ENCODE results near the gene INO80B. TPM values are rescaled to one million over a fixed set of nuclear protein-coding genes. Genes with fewer than 3 reads are reported as not detected.
"Not testable (repeated sequence)": the region's sequence is repeated elsewhere in the genome, so short reads cannot be mapped to it uniquely, and the experiment has no call there.

INO80B gene
- polyA plus RNA-seq, 3 donors: 21.4 to 37.9 (median 33.6) TPM

- H3K27ac ChIP-seq (ENCODE audit: low read depth, low read length): no peak within 1 kb of the TSS
- WGBS, 3 donors: 7 to 14% (median 13%) methylated on average over 70 to 75 of the region's 75 CpGs
Measured at GRCh38 chr2:74441690-74442482, 13.0 kb upstream of the INO80B start, which contains the start of gene RTKN. TSS of gene RTKN (minus strand) at chr2:74441937. CDS start at chr2:74441816, 121 bp downstream.

GRCh38 chr2:74442483-74443297 lies 12.2 kb upstream of the INO80B start:
- not testable (repeated sequence) for H3K27ac ChIP-seq (ENCODE audit: low read depth, low read length)
- 72 to 93% (median 92%) methylated on average over 16 of the region's 16 CpGs for WGBS, 3 donors

DNA sequence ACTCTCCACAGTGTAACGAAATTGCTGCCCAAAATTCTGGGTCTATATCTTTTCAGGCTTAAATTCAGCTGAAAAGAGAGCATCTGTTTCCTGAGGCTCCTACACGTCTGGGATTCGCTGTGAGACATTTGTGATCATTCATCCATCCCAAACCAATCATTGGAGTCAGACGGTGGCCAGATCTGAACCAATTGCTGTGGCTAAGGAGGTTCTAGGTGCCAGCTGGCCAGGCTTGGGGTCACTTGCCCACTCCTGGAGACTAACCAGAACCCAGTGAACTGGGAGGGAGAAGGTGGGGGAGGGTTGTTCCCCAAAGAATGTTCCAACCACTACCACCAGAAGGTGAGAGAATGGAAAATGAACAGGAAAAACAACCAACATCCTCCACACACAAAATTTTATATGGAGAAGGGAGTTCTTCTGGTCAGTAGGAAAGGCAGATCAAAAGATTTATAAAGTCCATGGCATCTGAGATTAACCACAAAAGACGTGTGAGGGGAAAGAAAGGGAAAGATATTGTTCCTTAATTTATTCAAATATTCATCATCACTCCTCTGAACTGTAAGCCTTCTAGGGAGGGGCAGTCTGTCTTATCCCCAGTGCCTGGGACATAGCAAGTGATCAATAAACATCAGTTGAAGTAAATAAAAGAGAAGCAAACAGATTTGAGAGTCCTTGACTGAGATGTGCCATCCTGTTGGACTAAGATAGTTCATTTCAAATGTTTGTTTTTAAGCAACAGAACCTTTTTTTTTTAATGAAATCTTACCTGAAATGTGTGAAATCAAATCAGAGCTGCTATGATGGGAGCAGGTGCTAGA lies 10.2 kb upstream of the INO80B start:
- 21 to 33% (median 22%) methylated on average over 5 of the region's 5 CpGs for WGBS, 3 donors
- H3K27ac ChIP-seq (ENCODE audit: low read depth, low read length): no peak overlapping the region

DNA sequence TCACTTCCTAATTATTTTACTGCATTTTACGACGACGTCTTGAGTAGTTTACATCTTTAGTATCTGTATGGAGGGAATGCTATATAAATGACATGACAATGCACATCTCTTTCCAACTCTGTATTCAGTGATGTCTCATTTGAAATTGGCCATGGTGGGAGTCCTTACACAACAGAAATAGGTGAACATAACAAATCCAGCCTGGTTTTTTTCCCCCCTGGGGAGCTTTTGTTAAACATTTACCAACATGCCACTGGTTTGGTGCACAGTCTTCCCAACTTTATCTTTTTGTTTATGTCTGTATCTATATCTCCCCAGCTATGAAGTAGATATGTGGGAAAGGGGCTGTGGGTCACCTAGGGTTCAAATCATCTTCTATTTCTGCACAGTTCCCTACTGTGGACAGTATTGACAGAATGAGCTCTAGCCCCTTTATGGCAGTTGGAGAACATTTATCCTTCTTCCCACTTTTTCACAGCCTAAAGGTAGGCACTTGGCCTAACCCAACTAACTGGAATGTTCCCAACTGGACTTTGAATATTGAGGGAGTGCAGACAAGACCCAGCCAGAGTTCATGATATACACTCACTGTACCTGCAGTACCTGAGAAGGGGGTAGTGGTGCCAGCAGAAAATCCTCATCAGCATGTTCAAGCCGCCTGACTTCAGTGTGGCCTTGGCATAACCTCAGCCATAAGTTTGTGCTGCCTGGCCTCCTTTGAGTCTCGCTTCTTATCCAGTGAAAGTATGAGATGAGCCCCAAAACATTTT lies 7.5 kb upstream of the INO80B start:
- no peak overlapping the region for H3K27ac ChIP-seq (ENCODE audit: low read depth, low read length)
- WGBS, 3 donors: 60 to 90% (median 87%) methylated on average over 5 of the region's 5 CpGs

DNA sequence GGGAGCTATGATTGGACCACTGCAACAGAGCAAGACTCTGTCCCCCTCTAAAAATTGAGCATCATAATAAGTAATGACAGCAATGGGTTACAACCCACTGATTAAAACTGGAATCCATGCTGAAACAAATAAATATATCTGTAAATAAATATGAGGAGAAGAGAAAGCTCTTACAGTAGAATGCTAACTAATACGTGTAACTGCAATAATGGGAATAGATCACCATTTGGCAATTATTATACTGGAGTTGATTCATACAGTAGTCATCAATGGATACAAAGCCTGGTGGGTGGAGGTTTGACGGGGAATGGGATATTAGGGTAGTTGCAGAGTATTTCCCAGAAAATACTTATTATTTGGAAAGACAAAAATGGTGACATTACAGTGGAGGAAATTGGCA lies 6.1 kb upstream of the INO80B start:
- 69 to 80% (median 77%) methylated on average over 2 of the region's 2 CpGs for WGBS, 3 donors
- no peak overlapping the region for H3K27ac ChIP-seq (ENCODE audit: low read depth, low read length)

- 82 to 84% (median 84%) methylated on average over 3 of the region's 3 CpGs for WGBS, 3 donors
- H3K27ac ChIP-seq (ENCODE audit: low read depth, low read length): no peak overlapping the region
Measured at GRCh38 chr2:74450570-74451190, 4.2 kb upstream of the INO80B start.

DNA sequence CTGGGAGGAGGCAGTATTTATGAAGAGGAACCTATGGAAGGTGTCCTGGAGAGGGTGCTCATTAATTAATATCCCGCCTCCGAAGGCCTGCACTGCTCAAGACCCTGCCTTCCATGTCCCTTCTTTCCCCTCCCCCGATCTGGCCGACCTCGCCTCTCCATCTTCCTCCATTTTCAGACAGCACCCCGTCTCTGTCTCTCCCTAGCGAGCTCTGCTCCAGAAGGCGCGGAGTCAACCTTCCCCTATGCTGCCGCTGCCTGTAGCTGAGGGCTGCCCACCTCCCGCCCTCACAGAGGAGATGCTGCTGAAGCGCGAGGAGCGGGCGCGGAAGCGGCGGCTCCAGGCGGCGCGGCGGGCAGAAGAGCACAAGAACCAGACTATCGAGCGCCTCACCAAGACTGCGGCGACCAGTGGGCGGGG lies 2.3 kb downstream of the INO80B start:
- no peak overlapping the region for H3K27ac ChIP-seq (ENCODE audit: low read depth, low read length)
- 2 to 3% (median 2%) methylated on average over 24 to 27 of the region's 27 CpGs for WGBS, 3 donors

GRCh38 chr2:74457549-74458131 lies 2.8 kb downstream of the INO80B start:
- peak overlapping the region; percentile 61 for H3K27ac ChIP-seq (ENCODE audit: low read depth, low read length)
- 0 to 1% (median 0%) methylated on average over 39 to 46 of the region's 46 CpGs for WGBS, 3 donors

- peak within 1 kb of the TSS; percentile 61 for H3K27ac ChIP-seq (ENCODE audit: low read depth, low read length)
- WGBS, 3 donors: 1% methylated on average over 29 to 38 of the region's 38 CpGs
Measured at GRCh38 chr2:74458132-74458937, 3.4 kb downstream of the INO80B start, which contains the start of gene WBP1. TSS of gene WBP1 (plus strand) at chr2:74458438. CDS start at chr2:74458603, 165 bp downstream.

GRCh38 chr2:74458938-74459363 lies 4.1 kb downstream of the INO80B start:
- H3K27ac ChIP-seq (ENCODE audit: low read depth, low read length): no peak overlapping the region
- 3 to 6% (median 3%) methylated on average over 10 of the region's 10 CpGs for WGBS, 3 donors

GRCh38 chr2:74459503-74460118 lies 4.7 kb downstream of the INO80B start:
- WGBS, 3 donors: 64 to 81% (median 78%) methylated on average over 13 of the region's 13 CpGs
- not testable (repeated sequence) for H3K27ac ChIP-seq (ENCODE audit: low read depth, low read length)

DNA sequence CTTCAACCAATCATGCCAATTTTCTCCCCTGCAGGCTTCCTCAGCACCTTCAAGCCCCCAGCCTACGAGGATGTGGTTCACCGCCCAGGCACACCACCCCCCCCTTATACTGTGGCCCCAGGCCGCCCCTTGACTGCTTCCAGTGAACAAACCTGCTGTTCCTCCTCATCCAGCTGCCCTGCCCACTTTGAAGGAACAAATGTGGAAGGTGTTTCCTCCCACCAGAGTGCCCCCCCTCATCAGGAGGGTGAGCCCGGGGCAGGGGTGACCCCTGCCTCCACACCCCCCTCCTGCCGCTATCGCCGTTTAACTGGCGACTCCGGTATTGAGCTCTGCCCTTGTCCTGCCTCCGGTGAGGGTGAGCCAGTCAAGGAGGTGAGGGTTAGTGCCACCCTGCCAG lies 5.3 kb downstream of the INO80B start:
- 71 to 81% (median 79%) methylated on average over 10 of the region's 10 CpGs for WGBS, 3 donors
- H3K27ac ChIP-seq (ENCODE audit: low read depth, low read length): not testable (repeated sequence)

- WGBS, 3 donors: 90 to 92% (median 92%) methylated on average over 27 of the region's 27 CpGs
Measured at GRCh38 chr2:74461187-74462053, 6.5 kb downstream of the INO80B start.

DNA sequence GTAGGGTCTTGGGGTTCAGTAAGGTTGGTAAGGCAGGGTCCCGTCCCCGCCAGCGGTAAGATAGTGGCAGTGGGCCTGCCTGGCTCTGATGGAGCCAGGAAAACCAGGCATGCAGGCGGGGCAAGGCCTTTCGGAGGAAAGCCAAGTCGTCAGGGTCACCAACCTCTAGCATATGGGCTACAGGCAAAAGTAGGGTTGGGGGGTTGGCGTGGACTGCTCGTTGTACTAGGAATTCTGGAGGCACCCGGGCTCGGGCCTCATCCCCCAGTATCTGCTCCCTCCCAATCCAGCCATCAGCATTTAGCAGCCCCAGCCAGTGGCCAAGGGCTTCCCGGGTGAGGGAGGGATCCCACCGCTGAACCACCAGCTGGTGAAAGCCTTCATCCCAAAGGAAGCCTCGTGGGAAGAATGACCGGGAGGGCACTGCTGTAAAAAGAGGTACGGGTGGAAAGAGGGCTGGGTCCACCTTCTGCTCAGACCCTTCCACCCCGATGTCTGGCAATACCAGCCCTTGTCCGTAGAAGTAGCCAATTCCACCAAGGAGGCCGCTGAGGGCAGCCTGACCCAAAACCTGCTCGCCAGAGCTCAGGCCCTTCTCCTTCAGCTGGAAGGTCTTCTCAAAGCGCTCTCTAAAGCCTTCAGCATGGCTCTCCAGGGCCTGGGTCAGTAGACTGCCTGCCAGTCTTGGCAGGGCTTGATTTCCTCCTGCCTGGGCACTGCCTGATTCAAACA lies 7.3 kb downstream of the INO80B start:
- H3K27ac ChIP-seq (ENCODE audit: low read depth, low read length): no peak overlapping the region
- 86 to 92% (median 91%) methylated on average over 20 of the region's 20 CpGs for WGBS, 3 donors

More at GRCh38 chr2:74461187-74462053, 6.5 kb downstream of the INO80B start:
- H3K27ac ChIP-seq (ENCODE audit: low read depth, low read length): no peak overlapping the region

Measured in adipose tissue (tissue), 3 donors.